Omental fat pad (tissue), 4 donors: Measurements from ENCODE around the gene METTL5. TPM values are rescaled to one million over a fixed set of nuclear protein-coding genes. Genes with fewer than 3 reads are reported as not detected.

ENCODE experiments used
- ATAC-seq: fragments of 150-250 bp; one replicate; pipeline ENCODE4 v1.9.1; 2016; ENCODE audit warnings: mild to moderate bottlenecking, moderate library complexity; ENCODE audit not compliant: low FRiP score
- DNase-seq: peaks from one replicate; pipeline ENCODE4 v3.0.0-alpha.2; 2019; ENCODE audit warnings: low spot score
- CTCF ChIP-seq, 3 donors: fragments of 450-650 bp; IDR thresholded peaks; one replicate each; pipeline ENCODE4 v1.5.1; 2016 to 2017; ENCODE audit warnings: antibody characterized with exemption in 3 of 3, mild to moderate bottlenecking in 3 of 3, moderate library complexity in 2 of 3
- total RNA-seq, 4 donors: library from RNA; depleted of rRNA; stranded (reverse); fragments of >200 nt; gene quantifications; one replicate each; pipeline ENCODE4 v1.1.0, GENCODE V29; 2016

The METTL5 gene
- total RNA-seq, 4 donors from 2014 or later, result 27.4 to 63.2 (median 39.0) TPM

GRCh38 chr2:169761970-169762292, 62.8 kb downstream of the METTL5 start:
- DNase-seq (no peak), ATAC-seq (no peak)
- TF ChIP-seq CTCF (IDR thresholded peaks at IDR 0.05), result no peak

Other genes with a start within 250 kb of the METTL5 start
- 10 to 100 TPM; 30.2 to 32.5 (median 30.7) TPM for gene PPIG, start 240.6 kb downstream of the METTL5 start, total RNA-seq
- under 1 TPM in 2 of 4 donors, not detected in 2; 0.24 to 0.46 TPM for gene CFAP210, start 130.5 kb downstream of the METTL5 start, total RNA-seq
- gene PHOSPHO2, start 130.4 kb downstream of the METTL5 start, total RNA-seq, result 10 to 100 TPM in 3 of 4 donors, 1 to 10 TPM in 1; 2.0 to 27.7 (median 12.5) TPM
- 10 to 100 TPM in 1 of 4 donors, 1 to 10 TPM in 3; 6.4 to 13.1 (median 8.2) TPM for gene KLHL23, start 91.1 kb downstream of the METTL5 start, total RNA-seq
- gene SSB, start 26.0 kb downstream of the METTL5 start, total RNA-seq, result 100 to 1,000 TPM in 2 of 4 donors, 10 to 100 TPM in 2; 70.3 to 246 (median 111) TPM
- 10 to 100 TPM; 59.2 to 90.3 (median 64.0) TPM for gene UBR3, start 2.5 kb upstream of the METTL5 start, total RNA-seq